Skeletal muscle satellite cell (primary cell): ENCODE measurements around the gene KRTAP4-1.
"Not testable (repeated sequence)": the region's sequence is repeated elsewhere in the genome, so short reads cannot be mapped to it uniquely, and the experiment has no call there.

ENCODE experiments used
- H3K27me3 ChIP-seq: 2 replicates; pipeline ENCODE4 v1.7.0; 2013; ENCODE audit warnings: low read length; ENCODE audit not compliant: control insufficient read depth, insufficient read depth
- H3K36me3 ChIP-seq: 2 replicates; pipeline ENCODE4 v1.7.0; 2013; ENCODE audit warnings: mild to moderate bottlenecking, control low read depth, low read length; ENCODE audit not compliant: insufficient read depth
- H3K4me1 ChIP-seq: 2 replicates; pipeline ENCODE4 v1.7.0; 2013; ENCODE audit warnings: low read length; ENCODE audit not compliant: control insufficient read depth, insufficient read depth
- H3K4me2 ChIP-seq: 2 replicates; pipeline ENCODE4 v1.7.0; 2013; ENCODE audit warnings: mild to moderate bottlenecking, low read length
- H3K4me3 ChIP-seq: 2 replicates; pipeline ENCODE4 v1.7.0; 2013; ENCODE audit warnings: low read length
- H3K9ac ChIP-seq: 2 replicates; pipeline ENCODE4 v1.7.0; 2013; ENCODE audit warnings: mild to moderate bottlenecking, low read depth, low read length, moderate library complexity
- H3K9me3 ChIP-seq: replicated peaks from 2 replicates; pipeline ENCODE4 v1.7.0; 2013; ENCODE audit warnings: mild to moderate bottlenecking, control low read depth, low read length

Gene KRTAP4-1

DNA sequence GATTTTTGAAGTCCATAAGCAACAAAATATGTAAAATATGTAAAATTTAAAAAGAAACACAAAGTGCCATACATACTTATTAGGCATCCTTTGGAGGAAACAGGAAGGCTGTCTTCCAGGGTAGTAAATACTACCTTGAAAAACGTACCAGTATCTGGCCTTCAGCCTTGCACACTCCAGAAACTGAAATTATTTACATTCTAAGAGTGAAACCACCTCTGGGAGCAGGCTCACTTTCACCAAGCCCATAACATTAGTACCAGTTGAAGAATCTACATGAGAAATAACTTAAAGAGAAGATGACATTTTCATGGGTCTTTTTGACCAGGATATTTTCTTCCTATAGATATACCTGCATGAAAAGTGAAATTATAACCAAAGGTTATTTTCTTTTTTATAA, 11.4 kb upstream of the KRTAP4-1 start:
- no peak overlapping the region for H3K4me3 ChIP-seq
- H3K9me3 ChIP-seq = no peaks in the 10 kb centered on the region

DNA sequence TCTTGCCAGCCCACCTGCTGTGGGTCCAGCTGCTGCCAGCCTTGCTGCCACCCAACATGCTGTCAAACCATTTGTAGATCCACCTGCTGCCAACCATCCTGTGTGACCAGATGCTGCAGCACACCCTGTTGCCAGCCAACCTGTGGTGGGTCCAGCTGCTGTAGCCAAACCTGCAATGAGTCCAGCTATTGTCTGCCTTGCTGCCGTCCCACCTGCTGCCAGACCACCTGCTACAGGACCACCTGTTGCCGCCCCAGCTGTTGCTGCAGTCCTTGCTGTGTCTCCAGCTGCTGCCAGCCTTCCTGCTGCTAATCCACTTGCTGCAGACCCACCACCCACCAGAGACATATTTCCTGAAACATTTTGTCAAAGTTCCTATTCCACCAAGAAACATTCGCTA, 5.6 kb upstream of the KRTAP4-1 start:
- H3K9me3 ChIP-seq = no peaks in the 10 kb centered on the region
- H3K36me3 ChIP-seq = no peaks in the 10 kb centered on the region
- no peak overlapping the region for H3K4me3 ChIP-seq
- no peak overlapping the region for H3K9ac ChIP-seq
- peaks cover 6% of the 10 kb centered on the region for H3K27me3 ChIP-seq
- H3K4me1 ChIP-seq = no peaks in the 10 kb centered on the region
- H3K4me2 ChIP-seq = no peak overlapping the region

More for the DNA sequence above, 11.4 kb upstream of the KRTAP4-1 start:
- H3K27me3 ChIP-seq = no peaks in the 10 kb centered on the region
- no peaks in the 10 kb centered on the region for H3K36me3 ChIP-seq
- H3K9ac ChIP-seq = no peak overlapping the region
- no peaks in the 10 kb centered on the region for H3K4me1 ChIP-seq
- H3K4me2 ChIP-seq = no peak overlapping the region

DNA sequence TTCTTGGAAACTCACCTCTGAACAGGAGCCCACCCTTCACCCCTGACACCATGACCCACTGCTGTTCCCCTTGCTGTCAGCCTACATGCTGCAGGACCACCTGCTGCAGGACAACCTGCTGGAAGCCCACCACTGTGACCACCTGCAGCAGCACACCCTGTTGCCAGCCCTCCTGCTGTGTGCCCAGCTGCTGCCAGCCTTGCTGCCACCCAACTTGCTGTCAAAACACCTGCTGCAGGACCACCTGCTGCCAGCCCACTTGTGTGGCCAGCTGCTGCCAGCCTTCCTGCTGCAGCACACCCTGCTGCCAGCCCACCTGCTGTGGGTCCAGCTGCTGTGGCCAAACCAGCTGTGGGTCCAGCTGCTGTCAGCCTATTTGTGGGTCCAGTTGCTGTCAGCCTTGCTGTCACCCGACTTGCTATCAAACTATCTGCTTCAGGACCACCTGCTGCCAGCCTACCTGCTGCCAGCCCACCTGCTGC, 5.2 kb upstream of the KRTAP4-1 start, which contains the start of gene KRTAP9-1:
Gene KRTAP9-1 (plus strand): TSS at position 51 of the 482 bp plus-strand sequence. CDS start 0 bp downstream, at position 51.
- not testable (repeated sequence) for H3K4me2 ChIP-seq, H3K4me1 ChIP-seq, H3K9ac ChIP-seq, H3K27me3 ChIP-seq, H3K9me3 ChIP-seq, H3K36me3 ChIP-seq, H3K4me3 ChIP-seq

DNA sequence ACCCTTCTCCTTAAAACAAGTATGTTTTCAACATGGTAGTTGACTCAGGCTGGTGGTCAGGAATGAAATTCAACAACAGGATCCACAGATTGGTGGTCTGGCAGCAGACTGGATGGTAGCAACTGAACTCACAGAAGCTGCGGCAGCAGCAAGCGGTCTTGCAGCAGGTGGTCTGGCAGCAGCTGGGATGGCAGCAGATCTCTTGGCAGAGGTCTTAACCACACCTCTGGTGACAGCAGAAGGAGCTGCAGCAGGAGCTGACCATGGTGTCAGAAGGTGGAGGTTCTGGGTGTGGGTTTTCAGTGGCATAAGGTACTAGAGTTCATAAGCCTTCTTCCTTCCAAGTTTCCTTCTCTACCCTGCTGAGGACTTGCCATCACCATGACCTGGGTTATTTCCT, 2.2 kb upstream of the KRTAP4-1 start:
- H3K9me3 ChIP-seq = no peaks in the 10 kb centered on the region
- H3K4me1 ChIP-seq = no peaks in the 10 kb centered on the region
- no peaks in the 10 kb centered on the region for H3K36me3 ChIP-seq
- no peak overlapping the region for H3K4me2 ChIP-seq
- no peak overlapping the region for H3K9ac ChIP-seq
- peaks cover 6% of the 10 kb centered on the region for H3K27me3 ChIP-seq
- H3K4me3 ChIP-seq = no peak overlapping the region

DNA sequence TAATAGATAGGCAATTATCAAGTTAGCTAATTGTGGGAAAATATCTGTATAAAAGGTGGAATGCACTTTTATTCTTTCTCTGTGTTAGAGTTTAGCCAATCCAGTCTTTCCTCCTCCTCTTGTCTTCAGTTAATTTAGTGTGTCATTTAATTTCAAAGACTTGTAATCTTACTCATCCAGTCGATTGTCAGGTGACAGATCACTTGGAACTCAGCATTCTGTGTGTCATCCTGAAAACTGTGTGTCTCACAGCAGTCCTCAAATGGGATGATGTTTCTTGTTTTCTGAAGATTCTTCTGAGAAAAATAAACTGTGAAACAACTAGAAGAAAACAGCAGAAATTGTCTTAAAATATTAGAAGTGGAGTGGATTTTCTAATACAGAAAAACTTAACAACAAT, 290 bp upstream of the KRTAP4-1 start:
- Histone ChIP-seq H3K9ac (no peak overlapping the region), H3K27me3 (peaks cover 6% of the 10 kb centered on the region), H3K9me3 (no peaks in the 10 kb centered on the region), H3K4me3 (no peak overlapping the region), H3K4me2 (no peak overlapping the region), H3K4me1 (no peaks in the 10 kb centered on the region), H3K36me3 (no peaks in the 10 kb centered on the region)

DNA sequence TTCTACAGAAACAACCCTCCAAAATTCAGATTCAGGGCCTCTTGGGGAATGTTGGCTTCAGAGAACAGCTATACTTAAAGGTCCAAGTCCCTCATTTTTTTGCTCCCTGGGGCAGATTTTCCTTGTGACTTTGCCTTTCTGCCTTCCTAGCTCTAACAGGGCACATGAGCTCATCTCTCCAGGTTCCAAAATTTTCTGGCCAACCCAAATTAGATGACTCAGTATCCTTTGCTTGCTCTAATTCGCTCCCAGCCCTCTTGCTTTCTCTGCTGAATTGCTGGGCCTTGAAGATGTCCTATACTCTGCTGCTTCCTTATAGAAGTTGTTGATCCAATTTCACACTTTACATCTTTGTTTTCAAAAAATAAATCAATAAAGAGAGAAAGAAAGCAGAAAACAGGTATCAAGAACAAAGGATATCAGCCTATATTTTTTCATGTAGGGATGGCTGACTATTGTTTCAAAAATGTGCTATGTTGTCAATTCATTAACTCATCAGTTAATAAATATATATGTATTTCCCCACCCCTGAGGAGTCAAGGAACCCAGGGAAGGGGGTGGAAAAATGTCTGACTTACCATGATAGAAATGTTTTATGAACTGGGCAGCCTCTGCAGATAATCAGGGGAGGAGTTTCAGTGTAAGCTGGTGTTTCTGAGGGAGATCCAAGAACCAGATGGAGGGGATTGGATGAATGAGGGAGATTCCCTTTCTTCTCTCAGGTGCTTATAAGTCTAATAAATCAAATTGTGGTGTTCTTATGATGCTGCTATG, 5.7 kb downstream of the KRTAP4-1 start:
- no peak overlapping the region for H3K4me3 ChIP-seq
- no peaks in the 10 kb centered on the region for H3K36me3 ChIP-seq
- H3K27me3 ChIP-seq = peaks cover 4% of the 10 kb centered on the region
- H3K9me3 ChIP-seq = no peaks in the 10 kb centered on the region
- peaks cover 16% of the 10 kb centered on the region for H3K4me1 ChIP-seq
- no peak overlapping the region for H3K4me2 ChIP-seq
- no peak overlapping the region for H3K9ac ChIP-seq

DNA sequence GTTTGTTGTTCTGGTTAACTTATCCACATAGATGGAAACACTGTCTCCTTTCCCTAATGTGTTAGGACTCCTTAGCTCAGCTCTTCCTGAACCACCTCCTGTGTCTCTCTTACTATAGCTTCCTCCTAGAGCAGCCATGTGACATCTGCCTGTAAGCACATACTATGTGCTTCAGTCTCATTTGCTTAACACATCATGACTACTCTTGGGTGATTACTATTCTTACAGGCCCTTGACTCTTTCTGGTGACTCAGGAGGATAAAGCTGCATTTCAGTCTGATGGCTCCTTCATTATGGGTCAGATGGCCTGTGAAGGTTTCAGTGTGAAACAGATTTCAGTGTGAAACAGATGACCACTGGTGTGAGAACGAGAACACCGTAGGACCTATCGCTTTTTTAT, 6.4 kb downstream of the KRTAP4-1 start:
- Histone ChIP-seq H3K4me2 (no peak overlapping the region), H3K27me3 (peaks cover 4% of the 10 kb centered on the region), H3K9me3 (no peaks in the 10 kb centered on the region), H3K4me3 (no peak overlapping the region), H3K4me1 (peaks cover 16% of the 10 kb centered on the region), H3K9ac (no peak overlapping the region), H3K36me3 (no peaks in the 10 kb centered on the region)

DNA sequence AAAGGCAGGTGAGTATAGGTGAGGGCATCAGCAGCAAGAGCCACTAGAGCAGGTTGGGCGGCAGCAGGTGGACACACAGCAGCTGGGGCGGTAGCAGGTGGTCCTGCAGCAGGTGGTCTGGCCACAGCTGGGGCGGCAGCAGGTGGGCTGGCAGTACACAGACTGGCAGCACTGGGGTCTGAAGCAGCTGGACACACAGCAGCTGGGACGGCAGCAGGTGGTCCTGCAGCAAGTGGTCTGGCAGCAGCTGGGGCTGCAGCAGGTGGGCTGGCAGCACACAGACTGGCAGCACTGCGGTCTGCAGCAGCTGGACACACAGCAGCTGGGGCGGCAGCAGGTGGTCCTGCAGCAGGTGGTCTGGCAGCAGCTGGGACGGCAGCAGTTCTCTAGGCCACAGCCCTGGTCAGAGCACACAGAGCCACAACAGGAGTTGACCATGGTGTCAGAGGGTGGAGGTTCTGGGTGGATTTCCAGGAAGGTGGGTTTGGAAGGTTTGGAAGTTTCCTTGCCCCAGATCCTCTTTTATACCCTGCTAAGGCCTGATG, 6.9 kb downstream of the KRTAP4-1 start, which contains the start of gene KRTAP4-2:
Gene KRTAP4-2 (minus strand): TSS at position 495 of the 545 bp plus-strand sequence. CDS start 57 bp downstream, at position 438.
- H3K27me3 ChIP-seq = peaks cover 4% of the 10 kb centered on the region
- peaks cover 16% of the 10 kb centered on the region for H3K4me1 ChIP-seq
- no peaks in the 10 kb centered on the region for H3K36me3 ChIP-seq
- no peak within 1 kb of the TSS for H3K4me2 ChIP-seq
- no peak within 1 kb of the TSS for H3K4me3 ChIP-seq
- no peak within 1 kb of the TSS for H3K9ac ChIP-seq
- H3K9me3 ChIP-seq = no peaks in the 10 kb centered on the region

DNA sequence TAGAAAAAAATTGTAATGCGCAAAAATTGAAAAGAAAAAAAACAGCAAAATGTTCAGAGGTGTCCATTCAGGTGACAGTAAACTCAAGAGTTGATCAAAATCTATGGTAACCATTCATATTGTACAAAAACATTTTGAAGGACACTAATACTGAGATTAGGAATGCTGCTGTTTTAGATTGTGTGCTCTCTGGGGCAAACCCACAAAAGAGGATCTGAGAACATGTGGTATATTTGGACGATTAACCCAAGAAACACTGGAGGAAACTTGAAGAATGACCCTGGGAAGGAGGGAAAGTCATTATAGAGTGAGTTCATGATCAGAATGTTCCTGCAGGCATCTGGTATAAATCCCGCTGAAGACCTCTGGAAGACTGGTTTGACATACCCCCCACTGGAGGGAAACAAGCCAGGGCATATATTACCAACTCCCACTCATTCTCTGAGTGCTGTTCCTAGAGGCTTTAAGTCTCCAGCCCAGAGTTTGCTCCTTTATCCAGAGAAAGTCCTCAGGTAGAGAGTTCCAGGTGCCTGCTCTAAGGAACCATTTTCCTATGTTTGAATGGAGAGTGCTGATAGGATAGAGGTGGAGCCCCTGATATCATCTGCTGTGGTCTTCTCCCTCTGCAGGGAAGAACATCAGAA, 7.8 kb downstream of the KRTAP4-1 start:
- H3K27me3 ChIP-seq = peaks cover 4% of the 10 kb centered on the region
- no peak overlapping the region for H3K4me2 ChIP-seq
- H3K9me3 ChIP-seq = no peaks in the 10 kb centered on the region
- H3K36me3 ChIP-seq = no peaks in the 10 kb centered on the region
- peaks cover 16% of the 10 kb centered on the region for H3K4me1 ChIP-seq
- H3K9ac ChIP-seq = no peak overlapping the region
- H3K4me3 ChIP-seq = no peak overlapping the region

DNA sequence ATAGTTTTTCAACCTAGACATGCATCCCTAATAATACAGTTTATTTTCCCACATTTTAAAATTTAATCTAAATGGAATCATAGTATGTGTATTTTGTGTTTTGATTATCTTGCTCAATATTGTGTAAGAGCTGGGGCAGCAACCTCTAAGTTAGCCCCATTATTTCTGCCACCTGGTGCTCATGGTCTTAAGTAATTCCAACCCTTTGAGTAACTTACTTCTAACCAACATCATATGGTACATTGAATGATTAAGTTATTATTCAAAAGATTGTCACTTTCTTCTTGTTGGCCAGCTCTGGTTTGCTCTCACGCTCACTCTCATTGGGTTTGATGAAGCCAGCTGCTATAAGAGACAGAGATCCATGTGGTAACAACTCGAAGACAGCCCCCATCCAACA, 12.8 kb downstream of the KRTAP4-1 start:
- H3K4me3 ChIP-seq = no peak overlapping the region
- H3K36me3 ChIP-seq = no peaks in the 10 kb centered on the region
- H3K9me3 ChIP-seq = no peaks in the 10 kb centered on the region
- no peak overlapping the region for H3K4me2 ChIP-seq
- H3K9ac ChIP-seq = no peak overlapping the region
- no peaks in the 10 kb centered on the region for H3K4me1 ChIP-seq
- H3K27me3 ChIP-seq = peaks cover 3% of the 10 kb centered on the region

DNA sequence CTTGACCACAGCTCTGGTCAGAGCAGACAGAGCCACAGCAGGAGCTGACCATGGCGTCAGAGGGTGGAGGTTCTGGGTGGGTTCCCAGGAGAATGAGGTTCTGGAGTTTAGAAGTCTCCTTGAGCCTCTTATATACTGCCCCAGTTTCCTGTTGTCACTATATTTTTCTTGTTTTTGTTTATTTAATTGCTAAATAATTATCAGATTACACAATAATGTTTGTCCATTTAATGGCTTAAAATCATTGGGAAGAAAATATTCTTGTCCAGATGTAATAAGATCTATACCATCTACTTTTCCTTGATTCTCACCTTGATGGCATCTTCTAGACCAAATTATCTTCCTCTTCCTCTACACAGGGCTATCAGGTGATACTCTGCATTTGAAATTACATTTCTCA, 16.6 kb downstream of the KRTAP4-1 start, which contains the start of gene KRTAP4-3:
Gene KRTAP4-3 (minus strand): TSS at position 101 of the 400 bp plus-strand sequence. CDS start 49 bp downstream, at position 52.
- Histone ChIP-seq H3K9ac (no peak within 1 kb of the TSS), H3K27me3 (no peaks in the 10 kb centered on the region), H3K36me3 (no peaks in the 10 kb centered on the region), H3K4me1 (no peaks in the 10 kb centered on the region), H3K9me3 (no peaks in the 10 kb centered on the region), H3K4me3 (no peak within 1 kb of the TSS), H3K4me2 (no peak within 1 kb of the TSS)
